Kidney glomerular epithelial cell (primary cell): ENCODE results near the gene FHIT.
"Not testable (repeated sequence)": the region's sequence is repeated elsewhere in the genome, so short reads cannot be mapped to it uniquely, and the experiment has no call there.

Source experiments
- DNase-seq: peaks from one replicate; lab custom pipeline; 2025; lab: John Stamatoyannopoulos, UW

Gene FHIT

DNA sequence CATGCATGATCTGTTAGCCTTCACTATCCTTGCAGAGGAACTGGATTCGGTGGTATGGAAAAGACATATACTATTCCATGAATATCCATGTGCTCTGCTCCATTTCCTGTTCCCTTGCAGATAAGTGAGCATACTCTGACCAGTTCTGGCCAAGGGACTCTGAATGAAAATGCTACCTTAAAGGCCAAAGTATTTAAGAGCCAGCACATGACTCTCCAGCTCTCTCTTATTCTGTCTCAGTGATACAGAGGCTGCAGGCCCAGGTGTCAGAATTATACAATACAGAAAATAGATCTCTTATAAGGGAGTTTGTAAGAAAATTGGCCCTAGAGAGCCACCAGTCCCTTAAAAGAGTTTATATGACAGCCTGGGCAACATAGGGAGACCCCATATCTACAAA is 1421.7 kb downstream of the FHIT start:
- DNase-seq: no peak

DNA sequence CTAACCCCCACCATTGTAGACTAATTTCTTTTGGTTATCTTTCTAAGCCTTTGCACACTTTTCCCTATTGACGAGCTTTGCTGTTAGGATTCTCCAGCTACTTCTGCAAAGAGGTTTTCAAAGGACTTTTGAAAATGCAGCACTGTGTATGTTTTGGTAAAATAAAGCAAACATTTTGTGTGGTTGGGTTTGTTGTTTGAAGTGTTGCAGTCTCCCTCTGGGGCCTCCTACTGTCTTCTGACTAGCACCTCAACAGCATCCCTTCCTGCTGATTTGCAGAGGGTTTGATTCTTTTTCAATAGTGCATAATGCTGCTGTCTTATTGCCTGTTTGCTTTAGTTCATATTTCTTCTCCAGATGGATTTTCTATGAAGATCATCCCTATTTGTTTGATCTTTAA is 1426.4 kb downstream of the FHIT start:
- DNase-seq: no peak

DNA sequence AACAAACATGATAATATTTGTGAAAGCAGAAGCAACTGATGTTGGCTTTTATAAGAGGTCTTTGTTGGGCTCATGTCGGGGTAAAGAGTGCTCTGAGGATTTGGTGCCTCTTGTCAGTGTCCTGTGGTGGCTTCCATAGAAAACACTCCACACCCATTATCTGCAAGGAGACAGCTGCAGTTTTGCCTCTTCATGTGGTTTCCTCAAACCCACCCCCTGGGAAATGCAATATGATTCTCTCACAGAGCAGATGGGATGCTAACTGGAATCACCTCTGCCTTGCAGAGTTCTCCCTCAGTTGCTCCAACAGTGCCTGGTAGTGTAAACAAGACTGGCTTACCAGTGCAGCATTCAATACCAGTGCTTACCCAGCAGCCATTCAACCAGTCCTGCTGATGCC is 1430.0 kb downstream of the FHIT start:
- no peak for DNase-seq

DNA sequence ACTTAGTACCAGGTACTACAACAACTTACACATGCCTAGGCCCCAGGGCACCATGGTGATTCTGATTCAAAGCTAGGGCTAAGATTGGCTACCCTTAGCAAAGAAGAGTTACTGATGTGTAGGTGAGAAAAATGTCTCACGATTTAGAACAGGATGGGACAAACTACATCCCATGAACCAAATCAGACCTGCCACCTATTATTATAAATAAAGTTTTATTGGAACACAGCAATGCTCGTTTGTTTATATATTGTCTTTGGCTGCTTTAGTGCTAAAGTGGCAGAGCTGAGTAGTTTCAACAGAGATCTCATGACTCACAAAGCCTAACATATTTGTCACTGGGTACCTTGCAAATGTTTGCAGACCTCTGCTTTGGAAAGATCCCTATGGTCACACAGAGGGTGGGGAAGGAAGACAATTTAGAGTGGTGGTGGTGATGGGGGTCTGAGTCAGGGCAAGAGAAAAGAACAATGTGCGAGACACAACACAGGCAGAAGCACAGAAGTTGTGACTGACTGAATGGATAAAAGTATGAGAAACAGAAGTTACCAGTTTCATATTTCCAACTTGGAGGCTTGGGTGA is 1430.8 kb downstream of the FHIT start:
- no peak for DNase-seq

DNA sequence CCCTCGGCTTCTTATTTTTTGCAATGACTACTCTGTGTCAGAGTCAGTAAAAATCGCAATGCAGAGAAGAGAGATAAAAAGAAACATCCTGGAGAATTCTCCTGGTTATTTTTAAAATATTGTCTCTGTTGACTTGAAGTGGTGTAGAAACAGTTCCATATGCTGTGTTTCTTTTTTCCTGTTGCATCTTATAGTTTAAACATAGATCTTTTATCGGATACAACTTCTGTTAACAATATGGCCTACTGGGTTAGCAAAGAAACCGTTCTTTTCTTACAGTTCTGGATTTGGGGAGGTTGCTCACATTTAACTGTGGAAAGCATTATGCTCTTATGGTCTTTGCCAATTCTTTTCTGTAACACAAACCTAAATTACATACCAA is 1432.3 kb downstream of the FHIT start:
- no peak for DNase-seq

DNA sequence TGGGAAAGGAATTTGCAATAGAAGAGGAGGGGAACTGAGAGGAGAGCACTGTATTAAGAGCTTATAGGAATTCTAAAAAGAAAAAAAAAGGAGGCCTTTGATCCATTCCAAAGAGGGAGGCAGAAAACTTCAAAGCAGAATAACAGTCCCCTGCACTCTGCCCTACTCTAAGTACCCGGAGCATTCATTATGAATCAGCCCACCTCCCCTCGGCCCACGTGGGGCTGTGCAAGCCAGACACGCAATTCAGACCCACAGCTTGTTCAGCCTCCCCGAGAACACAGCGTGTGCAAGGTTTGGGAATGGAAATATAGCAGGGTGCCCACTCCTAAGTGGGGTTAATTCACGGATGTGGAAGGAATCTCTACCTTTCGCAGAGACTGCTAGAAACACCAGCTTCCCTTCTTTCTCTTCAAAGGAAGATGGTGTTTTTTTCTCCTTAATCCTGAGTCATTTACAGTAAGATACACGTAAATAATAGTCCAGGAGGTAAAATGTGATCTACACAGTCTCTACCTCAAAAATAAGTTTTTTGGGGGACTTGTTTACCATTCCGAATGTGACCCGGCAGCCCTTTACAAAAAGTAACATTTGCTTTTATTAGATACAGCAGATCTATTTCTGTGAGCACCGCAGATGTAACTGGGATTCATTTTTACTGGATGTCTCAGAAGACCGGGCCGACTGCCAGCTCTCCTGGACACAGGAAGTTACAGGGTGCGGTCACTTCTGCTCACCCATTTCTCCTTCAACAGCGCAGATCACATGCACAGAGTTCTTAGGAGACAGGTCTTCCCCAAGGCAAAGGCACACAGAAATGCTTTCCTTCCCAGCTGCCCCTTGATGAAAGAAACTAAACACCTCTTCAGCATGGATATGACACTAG is 1433.0 kb downstream of the FHIT start:
- peak; percentile 91 for DNase-seq

DNA sequence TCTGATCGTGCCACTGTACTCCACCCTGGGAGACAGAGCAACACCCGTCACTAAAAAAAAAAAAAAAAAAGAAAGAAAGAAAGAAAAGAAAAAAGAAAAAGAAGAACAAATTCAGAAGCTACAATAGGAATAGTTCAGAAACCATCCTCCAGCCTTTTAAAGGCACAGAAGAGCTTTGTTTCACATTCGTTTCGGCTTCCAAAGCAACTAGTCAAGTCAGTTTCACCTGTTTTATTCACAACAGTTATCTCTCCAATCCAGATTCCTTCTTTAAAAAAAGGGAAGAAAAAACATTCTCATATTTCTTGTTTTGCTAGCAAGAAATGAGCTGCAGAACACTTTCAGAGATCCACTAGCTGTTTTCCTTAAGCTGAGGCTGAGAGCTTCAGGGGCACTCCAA is 1433.7 kb downstream of the FHIT start:
- no peak for DNase-seq

DNA sequence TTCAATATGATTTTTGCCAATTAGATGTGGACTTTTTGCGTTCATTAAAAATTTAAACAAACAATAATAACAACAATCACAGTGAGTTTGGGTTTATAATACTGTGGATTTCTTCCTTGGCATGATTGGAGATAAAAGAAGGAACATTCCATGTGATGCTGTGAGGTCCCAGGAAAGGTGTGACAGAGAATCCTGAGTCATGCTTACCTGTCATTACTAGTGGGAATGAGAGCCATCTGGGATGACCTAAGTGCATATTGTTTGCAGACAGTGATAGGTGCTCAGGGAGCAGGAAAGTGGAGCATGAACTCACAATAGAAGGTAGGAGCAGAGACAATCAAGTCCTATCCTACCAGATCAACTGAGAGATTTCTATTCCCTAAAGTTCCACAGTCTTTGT is 1434.9 kb downstream of the FHIT start:
- DNase-seq: no peak

DNA sequence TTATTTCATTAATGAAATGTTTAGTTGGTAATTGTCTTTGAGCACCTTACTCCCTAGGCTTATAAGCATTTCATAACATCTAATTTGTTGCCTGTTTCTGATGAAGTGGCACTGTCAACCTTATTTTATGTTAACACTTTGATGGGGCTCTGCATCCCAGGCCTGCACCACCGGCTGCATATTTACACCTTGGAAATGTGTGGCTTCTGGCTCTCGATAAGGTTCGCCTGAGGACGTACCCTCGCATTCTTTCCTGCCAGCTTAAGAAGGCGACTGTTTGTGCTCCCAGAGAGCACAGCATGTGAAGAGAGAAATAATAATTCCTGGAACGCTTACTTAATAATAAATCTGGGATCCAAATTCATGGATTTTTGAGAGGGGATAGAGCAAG is 1438.1 kb downstream of the FHIT start:
- no peak for DNase-seq

DNA sequence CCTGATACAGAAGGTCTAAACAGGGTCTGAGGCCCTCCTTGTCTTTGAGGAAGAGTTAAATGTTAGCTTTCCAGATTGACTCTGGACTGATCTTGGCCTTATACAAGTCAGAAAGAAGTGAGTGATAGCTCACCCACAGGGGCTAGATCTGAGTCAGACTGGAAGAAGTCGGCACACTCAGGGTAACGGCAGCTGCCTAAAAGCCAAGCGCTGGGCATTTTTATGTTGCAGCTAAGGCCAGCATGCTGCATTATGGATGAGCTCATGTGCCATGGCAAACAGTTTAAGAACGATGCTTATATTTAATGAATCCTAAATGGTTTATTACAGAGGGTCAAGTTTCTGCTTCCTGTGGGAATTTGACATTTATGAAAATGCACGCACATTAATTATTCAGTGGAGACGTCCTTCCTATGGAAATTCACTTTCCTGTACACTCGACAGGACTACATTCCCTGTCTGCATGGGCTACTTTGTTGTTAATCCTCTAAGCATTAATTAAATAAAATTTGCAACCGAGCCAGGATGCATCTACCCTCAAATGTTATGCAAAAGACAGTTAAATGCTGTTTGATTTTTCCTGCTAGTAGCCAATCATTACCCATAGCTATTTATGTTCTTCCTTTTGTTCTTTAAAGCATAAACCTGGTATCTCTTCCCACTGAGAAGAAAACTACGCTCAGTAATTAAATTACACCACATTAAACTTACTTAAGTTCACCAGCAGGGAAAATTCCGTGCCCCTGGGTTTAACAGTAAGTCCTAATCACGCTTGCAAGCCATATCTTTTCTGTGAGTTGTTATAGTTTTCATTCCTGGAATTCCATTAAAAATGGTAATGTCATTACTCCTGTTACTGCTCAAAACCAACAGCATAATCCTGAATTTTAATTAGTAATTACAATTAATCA is 1438.8 kb downstream of the FHIT start:
- DNase-seq: peak; percentile 31

DNA sequence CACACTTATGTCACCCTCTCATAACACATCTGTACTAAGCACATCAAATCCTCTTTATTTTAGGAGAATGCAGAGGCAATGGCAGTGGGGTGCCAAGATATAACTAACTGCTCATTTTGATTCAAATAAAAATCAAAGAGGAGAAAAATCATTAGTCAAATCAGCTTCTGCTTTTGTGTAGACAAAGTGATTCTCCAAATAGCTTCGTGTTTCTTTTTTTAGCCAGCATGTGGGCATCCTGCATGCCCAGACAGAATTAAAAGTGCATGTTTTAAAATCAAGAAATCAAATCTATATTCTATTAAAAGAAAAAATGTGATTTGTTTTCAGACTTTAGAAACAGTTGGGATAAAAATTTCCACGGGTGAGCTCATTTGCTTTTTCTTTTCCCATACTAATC is 1440.1 kb downstream of the FHIT start:
- DNase-seq: no peak

DNA sequence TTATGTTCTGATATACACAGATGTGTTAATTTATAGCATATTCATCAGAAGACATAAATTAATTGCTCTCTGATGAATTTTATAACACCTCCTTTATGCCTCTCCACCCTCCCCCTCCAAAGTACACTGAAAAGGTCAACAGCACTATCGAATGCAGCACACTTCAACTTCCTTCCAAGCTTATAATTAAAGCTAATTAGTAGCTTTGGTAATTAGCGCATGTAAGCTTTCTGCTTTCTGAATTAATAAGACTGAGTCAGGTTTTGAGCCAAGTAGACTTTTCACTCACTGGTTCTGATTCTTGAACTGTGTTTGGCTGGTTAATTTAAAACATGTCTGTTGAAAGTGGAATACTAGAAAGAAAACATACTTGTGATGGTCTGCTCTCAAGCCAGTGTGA is 1440.6 kb downstream of the FHIT start:
- DNase-seq: no peak

DNA sequence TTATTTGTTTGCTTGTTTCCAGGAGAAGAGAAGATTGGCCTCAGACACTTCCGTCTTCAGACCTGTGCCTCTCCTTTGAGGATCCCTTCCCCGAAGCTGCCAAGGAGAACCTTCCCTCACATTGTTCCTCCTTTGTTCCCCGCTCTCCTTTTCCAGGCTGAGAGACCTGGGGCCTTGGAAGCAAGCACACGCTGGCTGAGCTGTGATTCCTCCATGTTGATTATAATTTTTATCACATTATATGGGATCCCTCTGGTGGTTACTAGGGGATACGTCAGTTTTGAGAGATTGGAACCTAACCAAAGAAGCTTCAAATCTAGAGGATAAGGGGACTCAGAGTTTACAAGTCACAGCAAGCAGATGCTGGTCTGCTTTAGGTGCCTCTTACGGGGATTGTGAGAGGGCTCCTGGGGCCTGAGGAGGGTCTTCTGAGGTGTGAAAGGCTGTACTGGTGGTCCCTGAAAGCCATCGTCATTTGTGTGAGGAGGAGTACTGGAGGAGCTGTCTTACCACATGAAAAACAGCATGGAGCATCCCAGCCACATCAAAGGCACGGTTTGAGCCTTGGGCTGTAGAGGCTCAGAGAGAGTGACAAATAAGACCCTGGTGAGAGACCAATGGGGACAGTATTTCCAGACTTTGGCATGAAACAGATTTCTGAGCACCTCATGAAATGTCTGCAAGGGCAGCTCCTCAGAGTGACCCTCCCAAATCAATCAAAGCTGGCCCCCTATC is 1441.4 kb downstream of the FHIT start:
- DNase-seq: peak; percentile 25

DNA sequence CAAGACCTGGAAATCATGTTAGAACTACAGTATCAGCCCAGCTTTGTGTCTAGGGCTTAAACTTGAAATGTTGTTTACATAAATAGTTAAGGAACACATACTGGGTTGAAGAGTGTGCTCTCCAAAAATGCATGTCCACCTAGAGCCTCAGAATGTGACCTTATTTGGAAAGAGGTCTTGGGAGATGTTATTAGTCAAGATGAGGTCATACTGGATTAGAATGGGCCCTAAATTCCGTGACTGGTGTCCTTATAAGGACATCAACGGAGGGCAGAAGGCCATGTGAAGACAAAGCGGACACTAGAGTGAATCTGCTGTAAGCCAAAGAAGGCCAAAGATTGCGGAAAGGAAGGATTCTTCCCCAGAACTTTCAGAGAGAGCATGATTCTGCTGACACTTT is 1442.2 kb downstream of the FHIT start:
- peak; percentile 4 for DNase-seq

DNA sequence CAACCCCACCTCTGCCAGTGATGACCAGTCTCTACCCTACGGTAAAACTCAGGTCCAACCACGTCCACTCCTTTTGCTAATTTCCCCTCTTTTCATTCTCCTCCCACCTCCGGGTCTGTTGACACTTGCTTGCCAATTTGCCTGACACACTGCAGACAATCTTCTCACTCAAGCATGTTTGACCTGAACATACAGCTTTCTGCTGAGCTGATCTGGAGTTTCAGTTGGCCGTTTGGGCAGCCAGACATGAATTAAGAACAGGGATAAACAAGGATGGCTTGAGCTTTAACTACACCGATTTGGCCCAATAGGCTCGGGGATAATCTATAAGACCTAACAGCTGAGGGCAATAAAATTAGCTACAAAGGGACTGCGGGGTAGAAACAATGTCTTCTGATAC is 1442.8 kb downstream of the FHIT start:
- no peak for DNase-seq

DNA sequence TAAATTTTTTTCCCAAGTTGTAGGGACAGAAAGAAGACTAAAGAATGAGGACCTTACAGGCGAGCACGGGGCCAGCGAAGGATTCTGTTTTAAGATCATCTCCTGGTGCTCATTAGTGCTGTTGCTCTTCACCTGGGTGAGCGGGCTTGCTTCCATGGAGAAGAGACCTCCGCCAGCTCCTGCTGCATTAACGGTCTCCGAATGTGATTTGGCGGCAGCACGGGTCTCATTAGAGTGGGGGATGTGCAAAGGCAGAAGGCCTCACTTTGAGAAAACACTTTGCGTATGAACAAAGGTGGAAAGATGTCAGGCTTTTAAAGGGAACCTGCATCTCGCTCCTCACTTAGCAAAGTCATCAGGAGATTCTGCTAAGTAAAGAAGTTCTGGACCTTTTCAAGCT is 1448.0 kb downstream of the FHIT start:
- no peak for DNase-seq

DNA sequence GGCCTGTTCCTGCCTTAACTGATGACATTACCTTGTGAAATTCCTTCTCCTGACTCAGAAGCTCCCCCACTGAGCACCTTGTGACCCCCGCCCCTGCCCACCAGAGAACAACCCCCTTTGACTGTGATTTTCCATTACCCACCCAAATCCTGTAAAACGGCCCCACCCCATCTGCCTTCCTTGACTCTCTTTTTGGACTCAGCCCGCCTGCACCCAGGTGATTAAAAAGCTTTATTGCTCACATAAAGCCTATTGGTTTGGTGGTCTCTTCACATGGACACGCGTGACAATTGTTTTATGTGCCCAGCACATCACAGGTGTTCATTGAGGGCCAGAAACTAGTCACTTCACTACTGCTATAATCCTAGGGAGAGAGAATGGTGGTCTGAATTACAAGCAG is 1448.8 kb downstream of the FHIT start:
- DNase-seq: not testable (repeated sequence)

DNA sequence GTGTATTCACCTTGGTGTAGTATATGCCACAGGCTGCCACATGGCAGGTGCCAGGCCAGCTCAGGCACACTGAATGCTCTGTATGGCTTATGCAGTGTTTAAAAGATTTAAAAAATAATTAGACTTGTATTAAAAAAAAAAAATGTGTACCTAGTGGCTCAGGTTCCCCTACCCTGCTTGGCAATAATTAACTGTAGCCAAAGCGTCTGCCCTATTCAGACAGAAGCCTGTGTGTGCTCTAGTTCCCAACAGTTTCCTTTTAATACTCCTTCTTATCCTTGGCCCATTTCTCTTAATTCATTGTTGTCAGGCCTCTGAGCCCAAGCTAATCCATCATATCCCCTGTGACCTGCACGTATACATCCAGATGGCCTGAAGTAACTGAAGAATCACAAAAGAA is 1449.2 kb downstream of the FHIT start:
- peak; percentile 18 for DNase-seq

DNA sequence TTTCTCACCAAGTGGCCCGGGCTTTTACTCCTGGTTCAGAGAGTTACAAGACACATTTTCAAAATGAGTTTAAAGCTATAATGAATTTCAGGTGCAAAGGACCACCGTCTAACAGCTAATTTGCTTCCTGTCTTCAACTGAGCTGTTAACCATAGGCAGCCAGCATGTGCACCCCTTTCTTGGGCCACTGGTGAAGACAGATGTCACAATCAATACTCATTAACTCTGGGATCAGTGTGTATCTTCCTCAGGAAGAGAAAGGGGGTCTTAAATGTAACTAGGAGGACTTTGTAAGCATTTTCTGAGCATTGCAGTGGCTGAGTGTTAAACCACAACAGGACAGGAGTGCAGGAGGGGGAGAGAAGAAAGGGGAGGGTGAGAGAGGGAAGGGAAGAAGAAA is 1450.8 kb downstream of the FHIT start:
- no peak for DNase-seq

DNA sequence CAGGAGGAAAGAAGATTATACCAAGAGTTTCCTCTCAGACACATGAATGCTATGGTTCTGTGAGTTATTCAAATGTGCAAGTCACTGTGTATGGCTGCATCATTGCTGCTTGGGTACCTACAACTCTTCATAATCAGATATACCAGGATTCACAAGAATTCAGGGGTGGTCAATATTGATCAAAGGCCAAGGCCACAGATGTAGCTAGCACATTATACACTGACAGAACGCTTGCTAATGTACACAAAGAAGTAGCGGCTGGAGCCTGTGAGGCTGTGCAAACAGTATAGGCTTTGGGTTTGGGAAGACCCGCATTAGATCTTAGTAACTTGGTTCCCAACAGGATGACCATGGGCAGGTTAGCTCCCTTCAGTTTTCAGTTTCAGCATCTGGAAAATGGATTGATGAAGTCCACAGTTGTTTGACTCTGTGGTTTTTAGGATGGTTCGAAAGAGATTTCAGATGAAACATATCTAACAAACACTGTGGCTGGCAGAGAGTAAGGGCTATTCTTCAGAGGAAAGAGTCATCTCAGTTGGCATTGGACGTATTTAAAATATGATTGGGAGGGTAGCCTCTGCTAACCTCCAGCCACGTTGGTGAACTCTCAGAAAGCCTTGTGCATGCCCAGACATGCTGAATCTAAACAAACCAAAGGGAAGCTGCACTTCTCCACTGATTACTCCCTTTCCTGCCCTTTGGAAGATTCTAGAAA is 1452.7 kb downstream of the FHIT start:
- DNase-seq: no peak

DNA sequence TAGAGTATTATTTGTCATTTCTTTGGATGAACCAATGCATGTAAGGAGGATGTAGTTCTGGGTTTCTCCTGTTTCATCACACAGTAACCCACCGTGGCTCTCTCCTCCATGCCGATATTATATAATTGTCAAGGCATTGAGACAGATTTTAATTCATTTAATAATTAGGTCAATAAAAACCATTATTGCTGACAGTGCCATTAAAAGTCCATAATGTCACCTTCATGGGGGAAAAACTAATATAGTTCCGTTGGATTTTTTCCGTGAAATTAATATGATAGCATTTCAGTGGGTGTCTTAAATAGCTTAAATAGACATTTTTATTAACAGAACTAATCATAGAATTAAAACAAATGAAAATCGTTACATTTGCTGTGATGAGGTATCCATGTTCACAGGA is 1453.7 kb downstream of the FHIT start:
- no peak for DNase-seq
